ENCODE data around the gene THSD7A. TPM values are rescaled to one million over a fixed set of nuclear protein-coding genes. Genes with fewer than 3 reads are reported as not detected.

THSD7A gene
- total and polyA plus RNA-seq, 5 experiments from 2014 or later = not detected

GRCh38 chr7:11795231-11795630 is 36.8 kb downstream of the THSD7A start:
- H3K9me3 Mint-ChIP-seq = peaks cover 0 to 4% (median 0%) of the 10 kb centered on the region in 9 donors
- POLR2A ChIA-PET = no interaction called here

GRCh38 chr7:11792166-11792565 is 39.8 kb downstream of the THSD7A start:
- Mint-ChIP-seq H3K4me3 (no peak overlapping the region), H3K27me3 (no peaks in the 10 kb centered on the region), H3K27ac (no peak overlapping the region), H3K36me3 (no peaks in the 10 kb centered on the region), H3K4me1 (no peaks in the 10 kb centered on the region), H3K9me3 (peaks cover 0 to 7% (median 0%) of the 10 kb centered on the region in 9 donors)
- POLR2A ChIA-PET = no interaction called here
- ATAC-seq = no peak
- DNase-seq = no peak

More at GRCh38 chr7:11795231-11795630, 36.8 kb downstream of the THSD7A start:
- ATAC-seq (no peak), DNase-seq (no peak)
- H3K27ac Mint-ChIP-seq = no peak overlapping the region
- H3K36me3 Mint-ChIP-seq = no peaks in the 10 kb centered on the region
- no peaks in the 10 kb centered on the region for H3K4me1 Mint-ChIP-seq
- no peak overlapping the region for H3K4me3 Mint-ChIP-seq
- no peaks in the 10 kb centered on the region for H3K27me3 Mint-ChIP-seq

- ATAC-seq (no peak), DNase-seq (no peak)
- Mint-ChIP-seq H3K27me3 (no peaks in the 10 kb centered on the region), H3K4me1 (no peaks in the 10 kb centered on the region), H3K27ac (no peak overlapping the region), H3K36me3 (no peaks in the 10 kb centered on the region), H3K9me3 (peaks cover 0 to 3% (median 0%) of the 10 kb centered on the region in 9 donors), H3K4me3 (no peak overlapping the region)
- POLR2A ChIA-PET = no interaction called here
Measured at GRCh38 chr7:11788568-11788967, 43.4 kb downstream of the THSD7A start.

GRCh38 chr7:11787534-11787933 is 44.5 kb downstream of the THSD7A start:
- Mint-ChIP-seq H3K36me3 (no peaks in the 10 kb centered on the region), H3K9me3 (peaks cover 0 to 3% (median 0%) of the 10 kb centered on the region in 9 donors), H3K27me3 (no peaks in the 10 kb centered on the region), H3K27ac (no peak overlapping the region), H3K4me1 (no peaks in the 10 kb centered on the region), H3K4me3 (no peak overlapping the region)
- DNase-seq (no peak), ATAC-seq (no peak)
- POLR2A ChIA-PET = no interaction called here

GRCh38 chr7:11786186-11786585 is 45.8 kb downstream of the THSD7A start:
- Mint-ChIP-seq H3K4me3 (no peak overlapping the region), H3K9me3 (peaks cover 0 to 3% (median 0%) of the 10 kb centered on the region in 9 donors), H3K27me3 (no peaks in the 10 kb centered on the region), H3K36me3 (no peaks in the 10 kb centered on the region), H3K27ac (no peak overlapping the region), H3K4me1 (no peaks in the 10 kb centered on the region)
- DNase-seq (no peak), ATAC-seq (no peak)
- POLR2A ChIA-PET = no interaction called here

GRCh38 chr7:11784769-11785536 is 47.0 kb downstream of the THSD7A start:
- POLR2A ChIA-PET = no interaction called here
- no peak overlapping the region for H3K27ac Mint-ChIP-seq
- no peaks in the 10 kb centered on the region for H3K36me3 Mint-ChIP-seq
- H3K4me3 Mint-ChIP-seq = no peak overlapping the region
- no peak for ATAC-seq
- DNase-seq = no peak
- no peaks in the 10 kb centered on the region for H3K27me3 Mint-ChIP-seq
- no peaks in the 10 kb centered on the region for H3K4me1 Mint-ChIP-seq
- H3K9me3 Mint-ChIP-seq = peaks cover 0 to 3% (median 0%) of the 10 kb centered on the region in 9 donors

GRCh38 chr7:11779864-11780674 is 51.9 kb downstream of the THSD7A start:
- no peak overlapping the region for H3K4me3 Mint-ChIP-seq
- H3K4me1 Mint-ChIP-seq = no peaks in the 10 kb centered on the region
- DNase-seq (no peak), ATAC-seq (no peak)
- no peaks in the 10 kb centered on the region for H3K36me3 Mint-ChIP-seq
- peaks cover 0 to 5% (median 0%) of the 10 kb centered on the region in 9 donors for H3K9me3 Mint-ChIP-seq
- no peaks in the 10 kb centered on the region for H3K27me3 Mint-ChIP-seq
- H3K27ac Mint-ChIP-seq = no peak overlapping the region
- POLR2A ChIA-PET = no interaction called here

GRCh38 chr7:11776039-11776438 is 56.0 kb downstream of the THSD7A start:
- H3K36me3 Mint-ChIP-seq = no peaks in the 10 kb centered on the region
- ATAC-seq (no peak), DNase-seq (no peak)
- no peaks in the 10 kb centered on the region for H3K27me3 Mint-ChIP-seq
- H3K9me3 Mint-ChIP-seq = peaks cover 0 to 4% (median 0%) of the 10 kb centered on the region in 9 donors
- H3K4me1 Mint-ChIP-seq = no peaks in the 10 kb centered on the region
- POLR2A ChIA-PET = no interaction called here
- no peak overlapping the region for H3K4me3 Mint-ChIP-seq
- H3K27ac Mint-ChIP-seq = no peak overlapping the region

- Mint-ChIP-seq H3K27me3 (no peaks in the 10 kb centered on the region), H3K27ac (no peak overlapping the region), H3K4me3 (no peak overlapping the region), H3K36me3 (no peaks in the 10 kb centered on the region), H3K4me1 (no peaks in the 10 kb centered on the region), H3K9me3 (peaks cover 0 to 4% (median 0%) of the 10 kb centered on the region in 9 donors)
- no peak for ATAC-seq
- POLR2A ChIA-PET = no interaction called here
- DNase-seq = no peak
Measured at GRCh38 chr7:11775401-11775800, 56.6 kb downstream of the THSD7A start.

GRCh38 chr7:11768263-11768662 is 63.7 kb downstream of the THSD7A start:
- H3K4me3 Mint-ChIP-seq = no peak overlapping the region
- H3K27ac Mint-ChIP-seq = no peak overlapping the region
- H3K4me1 Mint-ChIP-seq = no peaks in the 10 kb centered on the region
- no peaks in the 10 kb centered on the region for H3K36me3 Mint-ChIP-seq
- H3K27me3 Mint-ChIP-seq = no peaks in the 10 kb centered on the region
- H3K9me3 Mint-ChIP-seq = peaks cover 0 to 6% (median 0%) of the 10 kb centered on the region in 9 donors
- no peak for ATAC-seq
- POLR2A ChIA-PET = no interaction called here
- no peak for DNase-seq

- POLR2A ChIA-PET = no interaction called here
- Mint-ChIP-seq H3K27me3 (no peaks in the 10 kb centered on the region), H3K36me3 (no peaks in the 10 kb centered on the region), H3K4me1 (no peaks in the 10 kb centered on the region), H3K27ac (no peak overlapping the region), H3K9me3 (peaks cover 0 to 6% (median 0%) of the 10 kb centered on the region in 9 donors), H3K4me3 (no peak overlapping the region)
- DNase-seq (no peak), ATAC-seq (no peak)
Measured at GRCh38 chr7:11767148-11767547, 64.8 kb downstream of the THSD7A start.

- no peak for DNase-seq
- H3K27me3 Mint-ChIP-seq = no peaks in the 10 kb centered on the region
- POLR2A ChIA-PET = no interaction called here
- H3K4me3 Mint-ChIP-seq = no peak overlapping the region
- no peaks in the 10 kb centered on the region for H3K4me1 Mint-ChIP-seq
- no peak for ATAC-seq
- H3K36me3 Mint-ChIP-seq = no peaks in the 10 kb centered on the region
- no peaks in the 10 kb centered on the region for H3K9me3 Mint-ChIP-seq
- no peak overlapping the region for H3K27ac Mint-ChIP-seq
Measured at GRCh38 chr7:11760372-11760771, 71.6 kb downstream of the THSD7A start.

GRCh38 chr7:11758627-11759111 is 73.3 kb downstream of the THSD7A start:
- no peak for ATAC-seq
- POLR2A ChIA-PET = no interaction called here
- H3K27ac Mint-ChIP-seq = no peak overlapping the region

More at GRCh38 chr7:11758627-11759111, 73.3 kb downstream of the THSD7A start:
- Mint-ChIP-seq H3K4me3 (no peak overlapping the region), H3K27me3 (no peaks in the 10 kb centered on the region), H3K9me3 (no peaks in the 10 kb centered on the region), H3K36me3 (no peaks in the 10 kb centered on the region), H3K4me1 (no peaks in the 10 kb centered on the region)
- DNase-seq = no peak
